Ishikawa (cell line): ENCODE results near the gene KIF19.

Experiments
- CEBPB ChIP-seq: IDR thresholded peaks from 2 replicates; pipeline ENCODE4 v1.6.1; 2012
- CREB1 ChIP-seq: IDR thresholded peaks from 2 replicates; pipeline ENCODE4 v1.6.1; 2012; ENCODE audit warnings: low read depth
- EGR1 ChIP-seq: IDR thresholded peaks from 2 replicates; pipeline ENCODE4 v1.6.1; 2012
- EP300 ChIP-seq: IDR thresholded peaks from 2 replicates; pipeline ENCODE4 v1.6.1; 2012; ENCODE audit warnings: borderline replicate concordance
- FOXM1 ChIP-seq: IDR thresholded peaks from 2 replicates; pipeline ENCODE4 v1.6.1; 2012; ENCODE audit warnings: low read depth, borderline replicate concordance
- NFIC ChIP-seq: IDR thresholded peaks from 2 replicates; pipeline ENCODE4 v1.6.1; 2012
- RAD21 ChIP-seq: IDR thresholded peaks from 2 replicates; pipeline ENCODE4 v1.6.1; 2012; ENCODE audit warnings: low read depth
- TAF1 ChIP-seq: IDR thresholded peaks from 2 replicates; pipeline ENCODE4 v1.6.1; 2012; ENCODE audit warnings: low read depth, mild to moderate bottlenecking
- TCF12 ChIP-seq: IDR thresholded peaks from 2 replicates; pipeline ENCODE4 v1.6.1; 2012; ENCODE audit warnings: low read depth
- TEAD4 ChIP-seq: IDR thresholded peaks from 2 replicates; pipeline ENCODE4 v1.6.1; 2012
- USF1 ChIP-seq: IDR thresholded peaks from 2 replicates; pipeline ENCODE4 v1.6.1; 2012
- YY1 ChIP-seq: IDR thresholded peaks from 2 replicates; pipeline ENCODE4 v1.6.1; 2012; ENCODE audit warnings: low read depth
- ZBTB7A ChIP-seq: IDR thresholded peaks from 2 replicates; pipeline ENCODE4 v1.6.1; 2012; ENCODE audit warnings: low read depth
- TF ChIP-seq, protein P1 (sequence below): IDR thresholded peaks from 2 replicates; pipeline ENCODE4 v1.6.1; 2012; ENCODE audit warnings: low read depth, mild to moderate bottlenecking
- TF ChIP-seq, protein P2 (sequence below): IDR thresholded peaks from 2 replicates; pipeline ENCODE4 v1.6.1; 2012

The KIF19 gene

DNA sequence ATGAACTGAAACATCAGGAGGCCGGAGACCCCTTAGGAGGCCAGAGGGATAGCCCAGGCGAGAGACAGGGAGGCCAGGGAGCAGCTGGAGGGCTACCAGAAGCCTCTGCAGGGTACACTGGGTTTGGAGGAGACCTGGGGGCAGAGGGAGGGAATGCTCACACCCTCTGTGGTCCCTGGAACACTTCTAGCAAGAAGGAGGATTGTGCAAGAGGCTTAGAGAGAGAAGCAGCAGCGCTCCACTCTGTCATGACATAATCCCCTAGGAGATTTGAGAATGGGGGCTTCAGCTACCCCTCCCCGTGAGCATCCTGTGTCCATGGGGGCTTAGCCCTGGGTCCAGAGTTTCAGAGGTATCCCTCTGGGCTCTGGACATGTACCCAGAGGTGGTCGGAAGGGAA, 57.1 kb downstream of the KIF19 start:
- TF ChIP-seq USF1: no peak
- no peak for TF ChIP-seq FOXM1
- no peak for TF ChIP-seq CREB1
- no peak for TF ChIP-seq TAF1
- TF ChIP-seq RAD21: no peak
- no peak for TF ChIP-seq ZBTB7A
- TF ChIP-seq CEBPB: no peak
- TF ChIP-seq TEAD4: no peak
- TF ChIP-seq, protein P1, sequence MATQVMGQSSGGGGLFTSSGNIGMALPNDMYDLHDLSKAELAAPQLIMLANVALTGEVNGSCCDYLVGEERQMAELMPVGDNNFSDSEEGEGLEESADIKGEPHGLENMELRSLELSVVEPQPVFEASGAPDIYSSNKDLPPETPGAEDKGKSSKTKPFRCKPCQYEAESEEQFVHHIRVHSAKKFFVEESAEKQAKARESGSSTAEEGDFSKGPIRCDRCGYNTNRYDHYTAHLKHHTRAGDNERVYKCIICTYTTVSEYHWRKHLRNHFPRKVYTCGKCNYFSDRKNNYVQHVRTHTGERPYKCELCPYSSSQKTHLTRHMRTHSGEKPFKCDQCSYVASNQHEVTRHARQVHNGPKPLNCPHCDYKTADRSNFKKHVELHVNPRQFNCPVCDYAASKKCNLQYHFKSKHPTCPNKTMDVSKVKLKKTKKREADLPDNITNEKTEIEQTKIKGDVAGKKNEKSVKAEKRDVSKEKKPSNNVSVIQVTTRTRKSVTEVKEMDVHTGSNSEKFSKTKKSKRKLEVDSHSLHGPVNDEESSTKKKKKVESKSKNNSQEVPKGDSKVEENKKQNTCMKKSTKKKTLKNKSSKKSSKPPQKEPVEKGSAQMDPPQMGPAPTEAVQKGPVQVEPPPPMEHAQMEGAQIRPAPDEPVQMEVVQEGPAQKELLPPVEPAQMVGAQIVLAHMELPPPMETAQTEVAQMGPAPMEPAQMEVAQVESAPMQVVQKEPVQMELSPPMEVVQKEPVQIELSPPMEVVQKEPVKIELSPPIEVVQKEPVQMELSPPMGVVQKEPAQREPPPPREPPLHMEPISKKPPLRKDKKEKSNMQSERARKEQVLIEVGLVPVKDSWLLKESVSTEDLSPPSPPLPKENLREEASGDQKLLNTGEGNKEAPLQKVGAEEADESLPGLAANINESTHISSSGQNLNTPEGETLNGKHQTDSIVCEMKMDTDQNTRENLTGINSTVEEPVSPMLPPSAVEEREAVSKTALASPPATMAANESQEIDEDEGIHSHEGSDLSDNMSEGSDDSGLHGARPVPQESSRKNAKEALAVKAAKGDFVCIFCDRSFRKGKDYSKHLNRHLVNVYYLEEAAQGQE: no peak
- TF ChIP-seq, protein P2, sequence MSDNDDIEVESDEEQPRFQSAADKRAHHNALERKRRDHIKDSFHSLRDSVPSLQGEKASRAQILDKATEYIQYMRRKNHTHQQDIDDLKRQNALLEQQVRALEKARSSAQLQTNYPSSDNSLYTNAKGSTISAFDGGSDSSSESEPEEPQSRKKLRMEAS: no peak

- no peak for TF ChIP-seq USF1
- no peak for TF ChIP-seq FOXM1
- no peak for TF ChIP-seq CEBPB
- TF ChIP-seq TEAD4: no peak
- no peak for TF ChIP-seq CREB1
- TF ChIP-seq EGR1: no peak
- TF ChIP-seq, protein P2: no peak
- TF ChIP-seq, protein P1: no peak
- no peak for TF ChIP-seq RAD21
- TF ChIP-seq YY1: no peak
- no peak for TF ChIP-seq EP300
- TF ChIP-seq TAF1: no peak
- no peak for TF ChIP-seq ZBTB7A
- TF ChIP-seq TCF12: no peak
- no peak for TF ChIP-seq NFIC
Observed at GRCh38 chr17:74385201-74385600, 59.2 kb downstream of the KIF19 start.

GRCh38 chr17:74386386-74386785, 60.4 kb downstream of the KIF19 start:
- TF ChIP-seq, protein P1: no peak
- TF ChIP-seq TEAD4: no peak
- no peak for TF ChIP-seq NFIC
- TF ChIP-seq YY1: no peak
- TF ChIP-seq FOXM1: no peak
- no peak for TF ChIP-seq RAD21
- no peak for TF ChIP-seq TCF12
- no peak for TF ChIP-seq CREB1
- TF ChIP-seq ZBTB7A: no peak
- no peak for TF ChIP-seq CEBPB
- TF ChIP-seq, protein P2: no peak
- no peak for TF ChIP-seq EP300
- no peak for TF ChIP-seq USF1
- TF ChIP-seq TAF1: no peak
- TF ChIP-seq EGR1: no peak
